ENCODE measurements around the gene OR10Z1.

Gene OR10Z1

GRCh38 chr1:158583962-158584361 is 21.1 kb upstream of the OR10Z1 start:
- Histone ChIP-seq H2BK5ac (ENCODE audit: low read length) (no peak overlapping the region), H2AK5ac (ENCODE audit: low read depth, low read length) (no peak overlapping the region), H3K23ac (ENCODE audit: low read depth, low read length, poor library complexity) (no peak overlapping the region), H3K27ac (replicated peaks; ENCODE audit: low read length) (no peak overlapping the region), H4K8ac (ENCODE audit: low read depth, low read length) (no peak overlapping the region), H3K4me1 (ENCODE audit: control insufficient read depth in 2 of 2, insufficient read depth in 1 of 2, low read depth in 1 of 2, low read length in 2 of 2) (no peaks in the 10 kb centered on the region), H3K9me3 (replicated peaks in 1 of 2; ENCODE audit: control insufficient read depth in 2 of 2, insufficient read depth in 1 of 2, low read depth in 1 of 2, low read length in 2 of 2) (peaks cover 0 to 5% of the 10 kb centered on the region in 2 donors), H3K36me3 (replicated peaks in 1 of 2; ENCODE audit: control insufficient read depth in 2 of 2, insufficient read depth in 2 of 2, low read length in 2 of 2) (no peaks in the 10 kb centered on the region), H3K79me1 (ENCODE audit: low read depth, low read length) (no peaks in the 10 kb centered on the region), H3K4me2 (ENCODE audit: insufficient read depth, low read length, poor library complexity, severe bottlenecking) (no peak overlapping the region), H2BK15ac (ENCODE audit: low read length) (no peak overlapping the region), H3K4ac (ENCODE audit: low read length) (no peak overlapping the region), H3K27me3 (ENCODE audit: control insufficient read depth in 3 of 3, insufficient read depth in 3 of 3, low read depth in 1 of 3, low read length in 3 of 3) (no peaks in the 10 kb centered on the region), H3K18ac (ENCODE audit: low read length) (no peak overlapping the region), H2AFZ (ENCODE audit: low read length) (no peak overlapping the region), H3K9ac (ENCODE audit: low read depth, low read length, poor library complexity) (no peak overlapping the region), H2BK12ac (ENCODE audit: low read length) (no peak overlapping the region), H3K4me3 (ENCODE audit: low read length in 2 of 2) (no peak overlapping the region), H4K91ac (ENCODE audit: low read depth, low read length, poor library complexity) (no peak overlapping the region), H3K14ac (ENCODE audit: low read length) (no peak overlapping the region), H2BK120ac (ENCODE audit: low read depth, low read length) (no peak overlapping the region)
- DNase-seq (ENCODE audit: low spot score), result no peak
- WGBS, 2 donors (ENCODE audit: extremely low coverage in 2 of 2, insufficient read length in 2 of 2, insufficient replicate concordance in 1 of 2), result no CpG with 5 or more reads among the region's 4 CpGs

- H3K18ac ChIP-seq (ENCODE audit: low read length), result no peak overlapping the region
- no peak overlapping the region for H3K27ac ChIP-seq (replicated peaks; ENCODE audit: low read length)
- H3K4me2 ChIP-seq (ENCODE audit: insufficient read depth, low read length, poor library complexity, severe bottlenecking), result no peak overlapping the region
- no peak for DNase-seq (ENCODE audit: low spot score)
- no peak overlapping the region for H3K4ac ChIP-seq (ENCODE audit: low read length)
- no peak overlapping the region for H2BK15ac ChIP-seq (ENCODE audit: low read length)
- H4K8ac ChIP-seq (ENCODE audit: low read depth, low read length), result no peak overlapping the region
- H2AFZ ChIP-seq (ENCODE audit: low read length), result no peak overlapping the region
- no peaks in the 10 kb centered on the region for H3K79me1 ChIP-seq (ENCODE audit: low read depth, low read length)
- no peak overlapping the region for H2BK120ac ChIP-seq (ENCODE audit: low read depth, low read length)
- no peak overlapping the region for H2BK5ac ChIP-seq (ENCODE audit: low read length)
- no peak overlapping the region for H4K91ac ChIP-seq (ENCODE audit: low read depth, low read length, poor library complexity)
- no peaks in the 10 kb centered on the region for H3K36me3 ChIP-seq (replicated peaks in 1 of 2; ENCODE audit: control insufficient read depth in 2 of 2, insufficient read depth in 2 of 2, low read length in 2 of 2)
- no peak overlapping the region for H3K14ac ChIP-seq (ENCODE audit: low read length)
- H3K9ac ChIP-seq (ENCODE audit: low read depth, low read length, poor library complexity), result no peak overlapping the region
- H3K4me1 ChIP-seq (ENCODE audit: control insufficient read depth in 2 of 2, insufficient read depth in 1 of 2, low read depth in 1 of 2, low read length in 2 of 2), result no peaks in the 10 kb centered on the region
- H2BK12ac ChIP-seq (ENCODE audit: low read length), result no peak overlapping the region
- no peaks in the 10 kb centered on the region for H3K27me3 ChIP-seq (ENCODE audit: control insufficient read depth in 3 of 3, insufficient read depth in 3 of 3, low read depth in 1 of 3, low read length in 3 of 3)
- H2AK5ac ChIP-seq (ENCODE audit: low read depth, low read length), result no peak overlapping the region
- WGBS, 2 donors (ENCODE audit: extremely low coverage in 2 of 2, insufficient read length in 2 of 2, insufficient replicate concordance in 1 of 2), result no CpG with 5 or more reads among the region's 1 CpG
- H3K4me3 ChIP-seq (ENCODE audit: low read length in 2 of 2), result no peak overlapping the region
- peaks cover 0 to 5% of the 10 kb centered on the region in 2 donors for H3K9me3 ChIP-seq (replicated peaks in 1 of 2; ENCODE audit: control insufficient read depth in 2 of 2, insufficient read depth in 1 of 2, low read depth in 1 of 2, low read length in 2 of 2)
- H3K23ac ChIP-seq (ENCODE audit: low read depth, low read length, poor library complexity), result no peak overlapping the region
Observed at GRCh38 chr1:158586942-158587341, 18.1 kb upstream of the OR10Z1 start.

GRCh38 chr1:158600735-158601134 is 4.3 kb upstream of the OR10Z1 start:
- Histone ChIP-seq H2BK15ac (ENCODE audit: low read length) (no peak overlapping the region), H2BK5ac (ENCODE audit: low read length) (no peak overlapping the region), H4K8ac (ENCODE audit: low read depth, low read length) (no peak overlapping the region), H4K91ac (ENCODE audit: low read depth, low read length, poor library complexity) (no peak overlapping the region), H3K4ac (ENCODE audit: low read length) (no peak overlapping the region), H2AFZ (ENCODE audit: low read length) (no peak overlapping the region), H3K9ac (ENCODE audit: low read depth, low read length, poor library complexity) (no peak overlapping the region), H2BK12ac (ENCODE audit: low read length) (no peak overlapping the region), H3K18ac (ENCODE audit: low read length) (no peak overlapping the region), H3K36me3 (replicated peaks in 1 of 2; ENCODE audit: control insufficient read depth in 2 of 2, insufficient read depth in 2 of 2, low read length in 2 of 2) (no peaks in the 10 kb centered on the region), H2AK5ac (ENCODE audit: low read depth, low read length) (no peak overlapping the region), H3K27me3 (ENCODE audit: control insufficient read depth in 3 of 3, insufficient read depth in 3 of 3, low read depth in 1 of 3, low read length in 3 of 3) (no peaks in the 10 kb centered on the region), H2BK120ac (ENCODE audit: low read depth, low read length) (no peak overlapping the region), H3K4me2 (ENCODE audit: insufficient read depth, low read length, poor library complexity, severe bottlenecking) (no peak overlapping the region), H3K9me3 (replicated peaks in 1 of 2; ENCODE audit: control insufficient read depth in 2 of 2, insufficient read depth in 1 of 2, low read depth in 1 of 2, low read length in 2 of 2) (peaks cover 0 to 8% of the 10 kb centered on the region in 2 donors), H3K14ac (ENCODE audit: low read length) (no peak overlapping the region), H3K4me1 (ENCODE audit: control insufficient read depth in 2 of 2, insufficient read depth in 1 of 2, low read depth in 1 of 2, low read length in 2 of 2) (no peaks in the 10 kb centered on the region), H3K79me1 (ENCODE audit: low read depth, low read length) (no peaks in the 10 kb centered on the region), H3K4me3 (ENCODE audit: low read length in 2 of 2) (no peak overlapping the region), H3K23ac (ENCODE audit: low read depth, low read length, poor library complexity) (no peak overlapping the region), H3K27ac (replicated peaks; ENCODE audit: low read length) (no peak overlapping the region)
- DNase-seq (ENCODE audit: low spot score), result no peak
- no CpG with 5 or more reads among the region's 2 CpGs for WGBS, 2 donors (ENCODE audit: extremely low coverage in 2 of 2, insufficient read length in 2 of 2, insufficient replicate concordance in 1 of 2)

- no peak overlapping the region for H2BK5ac ChIP-seq (ENCODE audit: low read length)
Observed at GRCh38 chr1:158607296-158607695, 2.2 kb downstream of the OR10Z1 start.

More at GRCh38 chr1:158607296-158607695, 2.2 kb downstream of the OR10Z1 start:
- Histone ChIP-seq H4K8ac (ENCODE audit: low read depth, low read length) (no peak overlapping the region), H3K4me1 (ENCODE audit: control insufficient read depth in 2 of 2, insufficient read depth in 1 of 2, low read depth in 1 of 2, low read length in 2 of 2) (peaks cover 0 to 2% of the 10 kb centered on the region in 2 donors), H3K4me3 (ENCODE audit: low read length in 2 of 2) (no peak overlapping the region), H3K4me2 (ENCODE audit: insufficient read depth, low read length, poor library complexity, severe bottlenecking) (no peak overlapping the region), H2BK12ac (ENCODE audit: low read length) (no peak overlapping the region), H2BK120ac (ENCODE audit: low read depth, low read length) (no peak overlapping the region), H2AFZ (ENCODE audit: low read length) (no peak overlapping the region), H4K91ac (ENCODE audit: low read depth, low read length, poor library complexity) (no peak overlapping the region), H3K23ac (ENCODE audit: low read depth, low read length, poor library complexity) (no peak overlapping the region), H3K27me3 (ENCODE audit: control insufficient read depth in 3 of 3, insufficient read depth in 3 of 3, low read depth in 1 of 3, low read length in 3 of 3) (no peaks in the 10 kb centered on the region), H3K9me3 (replicated peaks in 1 of 2; ENCODE audit: control insufficient read depth in 2 of 2, insufficient read depth in 1 of 2, low read depth in 1 of 2, low read length in 2 of 2) (peaks cover 0 to 2% of the 10 kb centered on the region in 2 donors), H3K4ac (ENCODE audit: low read length) (no peak overlapping the region), H3K36me3 (replicated peaks in 1 of 2; ENCODE audit: control insufficient read depth in 2 of 2, insufficient read depth in 2 of 2, low read length in 2 of 2) (no peaks in the 10 kb centered on the region), H3K9ac (ENCODE audit: low read depth, low read length, poor library complexity) (no peak overlapping the region), H3K18ac (ENCODE audit: low read length) (no peak overlapping the region), H2BK15ac (ENCODE audit: low read length) (no peak overlapping the region), H3K27ac (replicated peaks; ENCODE audit: low read length) (no peak overlapping the region), H3K14ac (ENCODE audit: low read length) (no peak overlapping the region), H2AK5ac (ENCODE audit: low read depth, low read length) (no peak overlapping the region), H3K79me1 (ENCODE audit: low read depth, low read length) (no peaks in the 10 kb centered on the region)
- no peak for DNase-seq (ENCODE audit: low spot score)
- no CpG with 5 or more reads among the region's 1 CpG for WGBS, 2 donors (ENCODE audit: extremely low coverage in 2 of 2, insufficient read length in 2 of 2, insufficient replicate concordance in 1 of 2)
